ENCODE data around the gene RREB1. TPM values are rescaled to one million over a fixed set of nuclear protein-coding genes. Genes with fewer than 3 reads are reported as not detected.
A peak's percentile ranks its signal among the peaks of the same experiment; 100 is the strongest.

The RREB1 gene
- total and polyA plus RNA-seq, 9 donors, result 7.3 to 64.4 (median 50.1) TPM

DNA sequence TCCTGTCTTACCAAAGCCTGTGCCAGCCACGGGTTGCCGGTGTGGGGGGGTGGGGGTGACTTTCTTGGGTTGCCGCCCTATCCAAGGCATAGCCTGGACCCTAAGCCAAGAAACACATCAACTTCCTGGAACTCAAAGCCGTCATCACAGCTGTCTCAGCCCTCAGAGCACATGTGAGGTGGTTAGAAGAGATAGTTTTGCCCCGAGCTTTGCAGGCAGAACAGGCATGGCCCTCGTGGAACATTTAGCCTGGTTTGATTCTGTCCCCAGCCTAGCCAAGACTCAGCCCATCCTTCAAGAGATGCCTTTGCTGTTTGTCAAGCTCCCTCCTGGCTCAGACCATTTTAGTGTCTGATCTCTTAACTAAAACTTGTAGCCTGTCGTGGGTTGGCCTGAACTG, 64.9 kb downstream of the RREB1 start:
- Histone ChIP-seq H3K27ac (no peak overlapping the region), H3K27me3 (no peaks in the 10 kb centered on the region), H3K36me3 (no peaks in the 10 kb centered on the region), H3K9me3 (no peaks in the 10 kb centered on the region), H3K4me1 (ENCODE audit: insufficient read depth) (peaks cover 19% of the 10 kb centered on the region), H3K4me3 (no peak overlapping the region)
- no peak for DNase-seq
- WGBS, 3 donors, result 77 to 81% (median 81%) methylated on average over 7 of the region's 7 CpGs
- TF ChIP-seq EP300 (IDR thresholded peaks at IDR 0.05) (no peak), POLR2A (IDR thresholded peaks at IDR 0.05) (no peak)
- TF ChIP-seq, protein P1, sequence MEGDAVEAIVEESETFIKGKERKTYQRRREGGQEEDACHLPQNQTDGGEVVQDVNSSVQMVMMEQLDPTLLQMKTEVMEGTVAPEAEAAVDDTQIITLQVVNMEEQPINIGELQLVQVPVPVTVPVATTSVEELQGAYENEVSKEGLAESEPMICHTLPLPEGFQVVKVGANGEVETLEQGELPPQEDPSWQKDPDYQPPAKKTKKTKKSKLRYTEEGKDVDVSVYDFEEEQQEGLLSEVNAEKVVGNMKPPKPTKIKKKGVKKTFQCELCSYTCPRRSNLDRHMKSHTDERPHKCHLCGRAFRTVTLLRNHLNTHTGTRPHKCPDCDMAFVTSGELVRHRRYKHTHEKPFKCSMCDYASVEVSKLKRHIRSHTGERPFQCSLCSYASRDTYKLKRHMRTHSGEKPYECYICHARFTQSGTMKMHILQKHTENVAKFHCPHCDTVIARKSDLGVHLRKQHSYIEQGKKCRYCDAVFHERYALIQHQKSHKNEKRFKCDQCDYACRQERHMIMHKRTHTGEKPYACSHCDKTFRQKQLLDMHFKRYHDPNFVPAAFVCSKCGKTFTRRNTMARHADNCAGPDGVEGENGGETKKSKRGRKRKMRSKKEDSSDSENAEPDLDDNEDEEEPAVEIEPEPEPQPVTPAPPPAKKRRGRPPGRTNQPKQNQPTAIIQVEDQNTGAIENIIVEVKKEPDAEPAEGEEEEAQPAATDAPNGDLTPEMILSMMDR (IDR thresholded peaks at IDR 0.05), result no peak
- intact Hi-C loops (cut with DNase I), result no loop called here

- Histone ChIP-seq H3K27ac (no peak overlapping the region), H3K27me3 (no peaks in the 10 kb centered on the region), H3K9me3 (no peaks in the 10 kb centered on the region), H3K36me3 (no peaks in the 10 kb centered on the region), H3K4me1 (ENCODE audit: insufficient read depth) (peaks cover 18% of the 10 kb centered on the region), H3K4me3 (no peak overlapping the region)
- intact Hi-C loops (cut with DNase I), result no loop called here
- TF ChIP-seq EP300 (IDR thresholded peaks at IDR 0.05), result no peak
- TF ChIP-seq POLR2A (IDR thresholded peaks at IDR 0.05), result no peak
- TF ChIP-seq, protein P1 (IDR thresholded peaks at IDR 0.05), result no peak
- 48 to 63% (median 50%) methylated on average over 9 of the region's 9 CpGs for WGBS, 3 donors
- DNase-seq, result no peak
These were observed 66.2 kb downstream of the RREB1 start for GRCh38 chr6:7173843-7174503.

DNA sequence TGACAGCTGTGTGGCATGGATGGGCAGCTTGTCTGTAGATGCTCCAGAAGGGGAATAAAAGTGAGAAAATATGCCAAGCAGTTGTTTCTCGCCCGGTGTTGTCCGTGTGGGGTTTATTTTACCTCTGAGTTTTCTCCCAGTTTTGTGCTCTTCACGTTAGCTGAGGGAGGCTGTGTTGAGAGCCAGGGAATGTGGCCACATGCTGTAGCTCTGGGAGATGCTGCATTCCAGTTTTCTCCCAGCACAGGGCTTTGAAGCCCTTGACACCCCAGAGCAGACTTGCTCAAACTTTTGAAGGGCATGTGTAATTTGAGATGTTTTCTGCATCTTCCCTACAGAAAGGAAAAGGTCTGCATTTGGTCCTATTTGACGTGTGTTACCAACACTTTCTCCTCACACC, 67.7 kb downstream of the RREB1 start:
- 33 to 37% (median 34%) methylated on average over 5 of the region's 5 CpGs for WGBS, 3 donors
- Histone ChIP-seq H3K27ac (no peak overlapping the region), H3K27me3 (no peaks in the 10 kb centered on the region), H3K9me3 (no peaks in the 10 kb centered on the region), H3K36me3 (no peaks in the 10 kb centered on the region), H3K4me1 (ENCODE audit: insufficient read depth) (peaks cover 11% of the 10 kb centered on the region), H3K4me3 (no peak overlapping the region)
- TF ChIP-seq, protein P1 (IDR thresholded peaks at IDR 0.05), result no peak
- TF ChIP-seq POLR2A (IDR thresholded peaks at IDR 0.05), result no peak
- DNase-seq, result no peak
- intact Hi-C loops (cut with DNase I), result no loop called here

DNA sequence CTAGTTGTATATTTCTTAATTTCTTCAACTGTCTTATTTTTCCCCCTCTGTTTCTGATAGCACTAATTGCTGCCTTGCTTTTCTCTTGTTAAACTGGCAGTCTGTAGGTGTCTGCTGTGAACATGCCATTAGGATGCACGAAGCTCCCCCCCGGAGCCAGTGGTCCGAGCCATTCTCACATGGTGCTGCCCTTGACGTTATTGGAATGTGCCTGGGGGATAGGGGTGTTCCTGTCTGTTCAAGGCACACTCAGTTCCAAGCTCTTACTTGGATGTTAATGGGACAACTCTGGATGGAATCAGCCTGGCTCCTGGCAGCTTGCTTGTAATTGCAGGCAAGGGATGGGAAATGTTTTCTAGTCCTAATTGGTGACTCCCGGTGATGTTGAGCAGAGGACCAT, 68.4 kb downstream of the RREB1 start:
- no peaks in the 10 kb centered on the region for H3K9me3 ChIP-seq
- intact Hi-C loops (cut with DNase I), result no loop called here
- no peak overlapping the region for H3K4me3 ChIP-seq
- H3K27ac ChIP-seq, result no peak overlapping the region
- DNase-seq, result peak in 2 of 5 donors; percentile 29 to 53
- no peaks in the 10 kb centered on the region for H3K36me3 ChIP-seq
- H3K27me3 ChIP-seq, result no peaks in the 10 kb centered on the region
- TF ChIP-seq, protein P1 (IDR thresholded peaks at IDR 0.05), result no peak
- TF ChIP-seq POLR2A (IDR thresholded peaks at IDR 0.05) (no peak), EP300 (IDR thresholded peaks at IDR 0.05) (no peak)
- peaks cover 8% of the 10 kb centered on the region for H3K4me1 ChIP-seq (ENCODE audit: insufficient read depth)
- WGBS, 3 donors, result 62 to 68% (median 68%) methylated on average over 5 of the region's 5 CpGs
